ENCODE data around the gene PTCH2.
A peak's percentile ranks its signal among the peaks of the same experiment; 100 is the strongest.
"Not testable (repeated sequence)": the region's sequence is repeated elsewhere in the genome, so short reads cannot be mapped to it uniquely, and the experiment has no call there.

PTCH2 gene

GRCh38 chr1:44801491-44802305 lies 41.4 kb downstream of the PTCH2 start:
- peak; percentile 58 for DNase-seq

- peak; percentile 97 for DNase-seq
Measured at GRCh38 chr1:44799770-44800584, 43.1 kb downstream of the PTCH2 start, which contains the start of gene PLK3. PLK3 (plus strand) TSS chr1:44800377; CDS start chr1:44800464, 87 bp downstream.

- peak; percentile 3 for DNase-seq
Measured at GRCh38 chr1:44798481-44799365, 44.3 kb downstream of the PTCH2 start.

GRCh38 chr1:44797886-44798285 lies 45.2 kb downstream of the PTCH2 start:
- not testable (repeated sequence) for DNase-seq

GRCh38 chr1:44792736-44793502 lies 50.1 kb downstream of the PTCH2 start:
- DNase-seq = no peak

GRCh38 chr1:44790968-44791801 lies 51.9 kb downstream of the PTCH2 start:
- no peak for DNase-seq

- DNase-seq = no peak
Measured at GRCh38 chr1:44788120-44788860, 54.8 kb downstream of the PTCH2 start, which contains the start of gene BEST4. BEST4 (minus strand) TSS chr1:44788170; CDS start chr1:44787705, 465 bp downstream.

GRCh38 chr1:44787506-44787905 lies 55.5 kb downstream of the PTCH2 start:
- no peak for DNase-seq

- DNase-seq = no peak
Measured at GRCh38 chr1:44786841-44787426, 56.1 kb downstream of the PTCH2 start.

- peak; percentile 81 for DNase-seq
Measured at GRCh38 chr1:44786138-44786840, 56.8 kb downstream of the PTCH2 start.

GRCh38 chr1:44785501-44786137 lies 57.4 kb downstream of the PTCH2 start:
- DNase-seq = no peak

GRCh38 chr1:44785029-44785380 lies 58.0 kb downstream of the PTCH2 start:
- DNase-seq = no peak

GRCh38 chr1:44784094-44785028 lies 58.7 kb downstream of the PTCH2 start:
- DNase-seq = peak; percentile 42

GRCh38 chr1:44783697-44784093 lies 59.4 kb downstream of the PTCH2 start:
- DNase-seq = no peak

- DNase-seq = no peak
Measured at GRCh38 chr1:44780583-44781121, 62.4 kb downstream of the PTCH2 start.

GRCh38 chr1:44778705-44779576 lies 64.1 kb downstream of the PTCH2 start:
- DNase-seq = no peak

All from stimulated activated CD4-positive, alpha-beta T cell treated with anti-CD3 and anti-CD28 coated beads, Interleukin-4, amount 100 ng/mL, for 1 hour (primary cell).